Esophagus squamous epithelium (tissue), 4 donors: Measurements from ENCODE around the gene CAPG.

Experiments used
- CTCF ChIP-seq, 6 experiments: fragments of 450-650 bp in 4 of 6; fragments of 200-600 bp in 2 of 6; sonication (generic) in 2 of 6; IDR thresholded peaks; one replicate each; pipeline ENCODE4 v1.5.1; 2016 to 2019; ENCODE audit warnings: antibody characterized with exemption in 6 of 6, mild to moderate bottlenecking in 4 of 6, moderate library complexity in 4 of 6
- POLR2A ChIP-seq, 4 donors: fragments of 450-650 bp; IDR thresholded peaks; one replicate each; pipeline ENCODE4 v1.6.1; 2017; ENCODE audit warnings: antibody characterized with exemption in 4 of 4, mild to moderate bottlenecking in 4 of 4, moderate library complexity in 3 of 4

- TF ChIP-seq CTCF (IDR thresholded peaks at IDR 0.05) (no peak), POLR2A (IDR thresholded peaks at IDR 0.05) (no peak)
Observed at GRCh38 chr2:85395912-85396475, 14.2 kb downstream of the CAPG start.
